Activated CD4-positive, alpha-beta memory T cell treated with anti-CD3 and anti-CD28 coated beads for 36 hours (primary cell): ENCODE data around the gene CETP. TPM values are rescaled to one million over a fixed set of nuclear protein-coding genes. Genes with fewer than 3 reads are reported as not detected.
A peak's percentile ranks its signal among the peaks of the same experiment; 100 is the strongest.

Experiments
- CTCF ChIA-PET: fragments of 350-600 bp; sonication (Branson Sonifier 250); formaldehyde crosslinking; loops from one replicate; lab custom pipeline; 2021; ENCODE audit warnings: antibody characterized with exemption, inconsistent platforms; lab: Charles Lee
- POLR2A ChIA-PET: fragments of 350-600 bp; sonication (Branson Sonifier 250); formaldehyde crosslinking; loops from one replicate; lab custom pipeline; 2021; ENCODE audit warnings: antibody characterized with exemption; lab: Charles Lee
- DNase-seq: peaks from one replicate; pipeline ENCODE4 v3.0.0-alpha.2; 2020
- H3K27ac Mint-ChIP-seq: one replicate; pipeline ENCODE4 v1.8.0; 2021; ENCODE audit warnings: mixed read lengths
- H3K27me3 Mint-ChIP-seq: one replicate; pipeline ENCODE4 v1.8.0; 2021; ENCODE audit warnings: mixed read lengths
- H3K36me3 Mint-ChIP-seq: one replicate; pipeline ENCODE4 v1.8.0; 2021; ENCODE audit warnings: mixed read lengths
- H3K4me1 Mint-ChIP-seq: one replicate; pipeline ENCODE4 v1.8.0; 2021; ENCODE audit warnings: low read depth, mixed read lengths
- H3K4me3 Mint-ChIP-seq: one replicate; pipeline ENCODE4 v1.8.0; 2021; ENCODE audit warnings: mild to moderate bottlenecking, mixed read lengths
- H3K9me3 Mint-ChIP-seq: one replicate; pipeline ENCODE4 v1.8.0; 2021; ENCODE audit warnings: mixed read lengths
- intact Hi-C: fragments of 100-400 bp; cut with micrococcal nuclease; formaldehyde crosslinking; loops from one replicate; pipeline ENCODE4 v1.15.1; 2023
- total RNA-seq, 2 experiments: library from RNA; stranded (reverse); gene quantifications; one replicate each; pipeline ENCODE4 v1.2.3, GENCODE V29; 2021

The CETP gene
- total RNA-seq, 2 experiments from 2014 or later = not detected

DNA sequence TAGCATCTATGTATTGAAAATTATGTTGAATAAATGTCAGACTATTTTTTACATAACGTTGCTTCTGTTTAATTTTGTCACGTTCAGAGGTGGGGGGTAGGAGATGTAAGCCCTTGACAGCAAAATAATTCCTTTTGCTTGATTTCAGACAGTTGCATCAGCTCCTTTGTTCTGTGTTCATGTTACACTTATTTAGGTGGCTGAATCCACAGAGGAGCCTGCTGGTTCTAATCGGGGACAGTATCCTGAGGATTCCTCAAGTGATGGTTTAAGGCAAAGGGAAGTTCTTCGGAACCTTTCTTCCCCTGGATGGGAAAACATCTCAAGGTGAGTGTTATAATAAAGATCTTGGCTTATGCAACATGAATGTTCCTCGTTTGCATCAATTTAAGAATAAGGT, 25.3 kb upstream of the CETP start:
- DNase-seq = no peak
- H3K9me3 Mint-ChIP-seq = no peaks in the 10 kb centered on the region
- H3K27me3 Mint-ChIP-seq = no peaks in the 10 kb centered on the region
- peak overlapping the region; percentile 98 for H3K27ac Mint-ChIP-seq
- ChIA-PET CTCF (interaction anchor here (1.1 to 1.9 kb wide), 3 partner anchors 8 to 353 kb away, joined by 3 to 4 read pairs (median 3); no protein-coding TSS in a partner anchor), POLR2A (interaction anchor here (1.4 to 1.5 kb wide), 3 partner anchors 9 to 106 kb away, joined by 3 to 8 read pairs (median 4); no protein-coding TSS in a partner anchor)
- intact Hi-C loops = loop anchor here (1.0 kb wide), 1 partner anchor 9 kb away; no protein-coding TSS in a partner anchor
- peaks cover 64% of the 10 kb centered on the region for H3K4me1 Mint-ChIP-seq
- peak overlapping the region; percentile 98 for H3K4me3 Mint-ChIP-seq
- peaks cover 90% of the 10 kb centered on the region for H3K36me3 Mint-ChIP-seq

DNA sequence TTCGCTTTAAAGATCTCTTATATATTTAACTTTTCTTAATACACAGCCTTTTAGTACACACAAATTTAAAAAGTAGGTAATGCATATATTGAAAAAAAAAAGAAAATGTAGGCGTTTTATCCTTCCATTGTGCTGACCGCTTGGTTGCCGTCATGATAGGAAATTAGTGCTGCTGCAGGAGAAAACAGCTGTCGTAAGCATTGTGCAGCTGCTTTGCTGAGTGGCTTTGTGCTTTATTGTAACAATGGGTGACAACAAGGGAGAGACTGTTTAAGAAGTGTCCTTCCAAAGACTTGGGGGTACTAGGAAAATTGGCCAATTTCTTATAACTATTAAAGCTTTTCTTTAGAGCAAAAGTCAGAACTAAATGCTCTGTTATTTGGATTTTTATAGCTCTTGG, 24.8 kb upstream of the CETP start:
- Mint-ChIP-seq H3K4me3 (no peak overlapping the region), H3K4me1 (peaks cover 67% of the 10 kb centered on the region), H3K27me3 (no peaks in the 10 kb centered on the region), H3K9me3 (no peaks in the 10 kb centered on the region), H3K27ac (peak overlapping the region; percentile 98), H3K36me3 (peaks cover 92% of the 10 kb centered on the region)
- intact Hi-C loops = loop anchor here (1.0 kb wide), 1 partner anchor 8 kb away; no protein-coding TSS in a partner anchor
- POLR2A ChIA-PET = interaction anchor here (0.6 to 1.7 kb wide), 6 partner anchors 9 to 105 kb away, joined by 3 to 8 read pairs (median 4); no protein-coding TSS in a partner anchor
- no peak for DNase-seq
- CTCF ChIA-PET = interaction anchor here (0.7 to 1.9 kb wide), 7 partner anchors 9 to 352 kb away, joined by 3 to 5 read pairs (median 3); no protein-coding TSS in a partner anchor

DNA sequence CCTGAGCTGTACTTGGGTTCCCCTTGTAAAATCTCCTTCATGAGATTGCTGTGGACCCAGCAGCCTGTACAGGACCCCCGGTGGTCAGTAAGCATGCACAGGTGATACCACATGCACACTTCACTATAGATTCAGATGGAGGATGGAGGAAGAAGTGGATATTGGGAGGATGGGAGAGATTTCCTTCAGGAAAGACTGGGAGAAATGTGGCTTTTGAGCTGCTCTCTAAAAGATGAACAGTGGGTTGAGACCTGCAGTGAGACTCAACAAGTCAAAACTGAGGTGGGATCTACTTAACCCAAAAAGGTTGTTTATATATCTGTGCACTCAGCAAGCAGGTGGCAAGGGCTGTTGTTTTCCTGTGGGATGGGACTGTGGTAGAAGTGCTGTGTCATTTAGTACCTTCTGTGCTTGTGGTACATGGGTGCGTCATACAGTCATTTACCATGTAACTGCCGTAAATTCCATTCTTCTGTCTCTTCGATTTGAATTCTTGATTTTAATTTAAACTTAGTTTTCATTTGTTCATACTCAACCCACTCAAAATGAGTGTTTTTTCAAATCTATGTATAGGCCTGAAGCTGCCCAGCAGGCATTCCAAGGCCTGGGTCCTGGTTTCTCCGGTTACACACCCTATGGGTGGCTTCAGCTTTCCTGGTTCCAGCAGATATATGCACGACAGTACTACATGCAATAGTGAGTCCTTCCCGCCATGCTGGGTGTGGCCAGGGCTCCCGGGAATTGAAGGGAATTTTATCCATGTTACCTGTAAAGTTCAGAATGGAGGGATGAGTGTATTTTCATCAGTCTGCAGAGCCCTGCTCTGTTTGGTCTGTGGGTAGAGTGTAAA, 22.9 kb upstream of the CETP start:
- Mint-ChIP-seq H3K9me3 (no peaks in the 10 kb centered on the region), H3K4me3 (peak overlapping the region; percentile 77), H3K4me1 (peaks cover 86% of the 10 kb centered on the region), H3K27ac (peak overlapping the region; percentile 94), H3K27me3 (no peaks in the 10 kb centered on the region), H3K36me3 (peaks cover 93% of the 10 kb centered on the region)
- ChIA-PET CTCF (no interaction called here), POLR2A (interaction anchor here (0.9 to 2.1 kb wide), 4 partner anchors 8 to 103 kb away, joined by 3 to 18 read pairs (median 6); partner anchors contain the start of gene NLRC5)
- DNase-seq = peak; percentile 83
- intact Hi-C loops = loop anchor here (2.0 kb wide), 2 partner anchors 52 to 330 kb away; partner anchors contain the start of gene MT2A

DNA sequence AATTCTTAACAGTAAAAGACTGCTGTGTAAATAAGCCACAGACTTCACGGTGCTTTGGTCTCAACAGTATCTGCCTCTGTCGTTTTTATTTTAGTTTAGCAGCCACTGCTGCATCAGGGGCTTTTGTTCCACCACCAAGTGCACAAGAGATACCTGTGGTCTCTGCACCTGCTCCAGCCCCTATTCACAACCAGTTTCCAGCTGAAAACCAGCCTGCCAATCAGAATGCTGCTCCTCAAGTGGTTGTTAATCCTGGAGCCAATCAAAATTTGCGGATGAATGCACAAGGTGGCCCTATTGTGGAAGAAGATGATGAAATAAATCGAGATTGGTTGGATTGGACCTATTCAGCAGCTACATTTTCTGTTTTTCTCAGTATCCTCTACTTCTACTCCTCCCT, 21.9 kb upstream of the CETP start:
- H3K27ac Mint-ChIP-seq = peak overlapping the region; percentile 94
- peaks cover 91% of the 10 kb centered on the region for H3K36me3 Mint-ChIP-seq
- no peaks in the 10 kb centered on the region for H3K9me3 Mint-ChIP-seq
- POLR2A ChIA-PET = interaction anchor here (1.1 to 2.1 kb wide), 2 partner anchors 9 to 49 kb away, joined by 4 to 18 read pairs; partner anchors contain the start of gene NLRC5
- CTCF ChIA-PET = no interaction called here
- DNase-seq = no peak
- peaks cover 88% of the 10 kb centered on the region for H3K4me1 Mint-ChIP-seq
- peak overlapping the region; percentile 77 for H3K4me3 Mint-ChIP-seq
- no peaks in the 10 kb centered on the region for H3K27me3 Mint-ChIP-seq
- intact Hi-C loops = loop anchor here (2.0 kb wide), 2 partner anchors 51 to 331 kb away; partner anchors contain the start of gene MT2A

DNA sequence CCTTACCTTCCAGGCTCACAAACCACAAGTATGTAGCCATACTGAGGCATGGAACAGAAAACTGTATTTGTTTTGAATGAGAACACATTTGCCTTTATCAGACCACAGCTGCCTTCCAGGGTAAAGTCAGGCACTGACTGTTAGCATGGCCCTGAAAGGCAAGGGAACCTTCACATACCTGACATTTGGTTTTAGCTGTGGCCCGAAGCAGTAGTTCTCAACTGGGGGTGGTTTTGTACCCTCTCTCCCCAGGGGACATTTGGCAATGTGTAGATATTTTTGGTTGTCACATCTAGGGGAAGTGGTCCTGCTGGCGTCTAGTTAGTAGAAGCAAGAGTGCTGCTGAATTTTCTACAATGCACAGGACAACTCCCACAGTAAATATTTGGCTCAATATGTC, 20.7 kb upstream of the CETP start:
- ChIA-PET POLR2A (interaction anchor here (1.9 kb wide), 1 partner anchor 9 kb away, joined by 19 read pairs; the partner anchor contains the start of gene HERPUD1), CTCF (interaction anchor here (1.3 to 2.2 kb wide), 2 partner anchors 10 to 23 kb away, joined by 5 to 10 read pairs; no protein-coding TSS in a partner anchor)
- H3K36me3 Mint-ChIP-seq = peaks cover 84% of the 10 kb centered on the region
- H3K27me3 Mint-ChIP-seq = no peaks in the 10 kb centered on the region
- DNase-seq = no peak
- no peaks in the 10 kb centered on the region for H3K9me3 Mint-ChIP-seq
- no peak overlapping the region for H3K4me3 Mint-ChIP-seq
- H3K4me1 Mint-ChIP-seq = peaks cover 85% of the 10 kb centered on the region
- intact Hi-C loops = no loop called here
- H3K27ac Mint-ChIP-seq = peak overlapping the region; percentile 58

DNA sequence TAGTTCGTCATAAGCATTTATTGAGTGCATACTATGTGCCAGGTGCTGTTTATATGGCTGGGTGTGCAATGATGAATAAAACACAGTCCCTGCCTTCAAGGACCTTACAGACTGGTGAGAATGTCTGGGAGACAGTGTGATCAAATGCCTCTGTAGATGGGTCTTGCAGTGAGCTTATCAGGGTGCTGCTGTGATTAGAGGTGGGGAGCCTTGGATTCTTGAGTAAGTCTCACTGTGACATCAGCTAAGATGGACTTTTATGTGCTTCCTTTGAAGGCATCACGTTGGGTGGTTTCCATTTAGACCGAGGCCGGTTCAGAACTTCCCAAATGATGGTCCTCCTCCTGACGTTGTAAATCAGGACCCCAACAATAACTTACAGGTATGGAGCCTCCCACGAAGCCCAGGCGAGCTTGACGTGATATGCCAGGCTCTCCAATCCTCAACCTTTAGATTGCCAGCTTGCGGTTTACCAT, 19.9 kb upstream of the CETP start:
- H3K36me3 Mint-ChIP-seq = peaks cover 80% of the 10 kb centered on the region
- intact Hi-C loops = no loop called here
- no peaks in the 10 kb centered on the region for H3K27me3 Mint-ChIP-seq
- H3K4me3 Mint-ChIP-seq = no peak overlapping the region
- peak overlapping the region; percentile 62 for H3K27ac Mint-ChIP-seq
- ChIA-PET CTCF (interaction anchor here (1.3 to 2.2 kb wide), 2 partner anchors 9 to 22 kb away, joined by 5 to 10 read pairs; no protein-coding TSS in a partner anchor), POLR2A (interaction anchor here (0.9 to 1.9 kb wide), 2 partner anchors 10 to 57 kb away, joined by 3 to 19 read pairs; partner anchors contain the start of gene HERPUD1)
- no peaks in the 10 kb centered on the region for H3K9me3 Mint-ChIP-seq
- DNase-seq = no peak
- peaks cover 82% of the 10 kb centered on the region for H3K4me1 Mint-ChIP-seq

DNA sequence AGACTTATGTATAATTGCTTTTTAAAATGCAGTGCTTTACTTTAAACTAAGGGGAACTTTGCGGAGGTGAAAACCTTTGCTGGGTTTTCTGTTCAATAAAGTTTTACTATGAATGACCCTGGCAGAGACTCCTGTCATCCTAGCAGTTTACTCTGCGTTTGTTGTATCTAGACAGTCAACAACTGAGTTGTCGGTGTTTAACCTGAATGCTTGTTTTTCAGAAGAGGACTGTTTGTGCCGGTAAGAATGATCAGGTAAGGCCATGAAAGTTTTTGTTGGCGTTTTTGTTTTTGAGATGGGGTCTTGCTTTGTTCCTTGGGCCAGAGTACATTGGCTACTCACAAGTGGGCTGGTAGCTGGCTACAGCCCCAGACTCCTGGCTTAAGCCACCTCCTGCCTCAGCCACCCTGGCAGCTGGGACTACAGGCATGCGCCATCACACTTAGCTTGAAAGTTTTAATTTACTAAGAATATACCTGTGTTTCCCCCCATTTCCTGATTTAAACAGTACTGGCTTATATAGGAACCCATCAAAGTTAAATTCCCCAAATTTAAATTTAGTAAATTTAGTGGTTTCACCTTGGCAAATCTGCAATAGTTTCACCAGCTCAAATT, 17.9 kb upstream of the CETP start:
- intact Hi-C loops = loop anchor here (1.0 to 2.0 kb wide), 4 partner anchors 13 to 97 kb away; no protein-coding TSS in a partner anchor
- H3K4me3 Mint-ChIP-seq = no peak overlapping the region
- H3K27me3 Mint-ChIP-seq = no peaks in the 10 kb centered on the region
- POLR2A ChIA-PET = interaction anchor here (1.4 to 3.5 kb wide), 3 partner anchors 11 to 45 kb away, joined by 7 to 49 read pairs (median 7); partner anchors contain the start of genes HERPUD1 and NLRC5
- DNase-seq = no peak
- CTCF ChIA-PET = interaction anchor here (0.7 to 2.7 kb wide), 4 partner anchors 8 to 80 kb away, joined by 3 to 19 read pairs (median 4); no protein-coding TSS in a partner anchor
- H3K36me3 Mint-ChIP-seq = peaks cover 65% of the 10 kb centered on the region
- peaks cover 65% of the 10 kb centered on the region for H3K4me1 Mint-ChIP-seq
- no peaks in the 10 kb centered on the region for H3K9me3 Mint-ChIP-seq
- peak overlapping the region; percentile 94 for H3K27ac Mint-ChIP-seq

DNA sequence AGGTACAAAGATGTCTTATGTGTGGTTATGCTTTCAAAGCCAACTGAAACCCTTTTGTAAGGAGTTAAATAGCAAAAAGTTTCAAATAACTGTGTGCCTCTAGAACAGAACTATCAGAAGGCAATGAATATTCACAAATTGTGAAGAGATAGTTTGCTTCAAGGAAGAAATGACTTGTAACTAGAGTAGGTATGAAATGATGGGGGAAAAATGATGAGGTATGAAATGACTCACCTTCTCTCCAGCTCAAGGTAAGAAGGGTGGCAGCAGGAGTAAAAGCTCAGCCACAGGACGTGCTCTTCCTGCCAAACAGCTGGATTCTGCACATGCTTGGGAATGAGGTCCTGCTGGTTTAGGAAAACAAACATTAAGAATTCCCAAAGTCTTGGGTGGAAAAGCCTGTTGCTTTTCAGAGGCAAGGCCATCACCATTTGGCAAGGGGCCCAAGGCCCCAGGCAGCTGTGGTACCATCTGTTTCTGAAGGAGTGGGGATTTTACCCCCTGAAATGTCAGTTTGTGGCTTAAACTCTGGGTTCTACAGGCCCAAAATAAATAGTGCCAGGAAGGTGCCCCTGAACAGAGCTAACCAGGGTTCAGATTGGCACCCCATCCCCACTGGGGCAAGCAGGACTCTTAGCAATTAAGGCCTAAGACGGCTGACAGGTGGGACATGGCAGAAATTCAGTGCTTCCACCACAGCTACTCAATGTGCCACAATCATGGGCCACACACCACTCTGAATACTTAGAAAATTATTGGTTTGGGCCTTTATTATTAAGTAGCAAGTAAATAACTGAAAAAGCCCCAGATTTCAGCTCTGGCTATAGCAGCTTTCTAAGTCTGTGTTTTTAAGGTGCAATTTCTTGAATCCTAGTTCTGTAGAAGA, 16.6 kb upstream of the CETP start:
- intact Hi-C loops = loop anchor here (1.0 to 2.0 kb wide), 5 partner anchors 9 to 96 kb away; no protein-coding TSS in a partner anchor
- Mint-ChIP-seq H3K4me1 (peaks cover 55% of the 10 kb centered on the region), H3K4me3 (no peak overlapping the region), H3K27me3 (no peaks in the 10 kb centered on the region), H3K36me3 (peaks cover 52% of the 10 kb centered on the region), H3K27ac (peak overlapping the region; percentile 94), H3K9me3 (no peaks in the 10 kb centered on the region)
- peak; percentile 60 for DNase-seq
- ChIA-PET CTCF (interaction anchor here (1.0 to 2.7 kb wide), 6 partner anchors 12 to 82 kb away, joined by 3 to 19 read pairs (median 6); no protein-coding TSS in a partner anchor), POLR2A (interaction anchor here (1.2 to 3.5 kb wide), 5 partner anchors 9 to 97 kb away, joined by 3 to 49 read pairs (median 7); partner anchors contain the start of genes HERPUD1 and NLRC5)

DNA sequence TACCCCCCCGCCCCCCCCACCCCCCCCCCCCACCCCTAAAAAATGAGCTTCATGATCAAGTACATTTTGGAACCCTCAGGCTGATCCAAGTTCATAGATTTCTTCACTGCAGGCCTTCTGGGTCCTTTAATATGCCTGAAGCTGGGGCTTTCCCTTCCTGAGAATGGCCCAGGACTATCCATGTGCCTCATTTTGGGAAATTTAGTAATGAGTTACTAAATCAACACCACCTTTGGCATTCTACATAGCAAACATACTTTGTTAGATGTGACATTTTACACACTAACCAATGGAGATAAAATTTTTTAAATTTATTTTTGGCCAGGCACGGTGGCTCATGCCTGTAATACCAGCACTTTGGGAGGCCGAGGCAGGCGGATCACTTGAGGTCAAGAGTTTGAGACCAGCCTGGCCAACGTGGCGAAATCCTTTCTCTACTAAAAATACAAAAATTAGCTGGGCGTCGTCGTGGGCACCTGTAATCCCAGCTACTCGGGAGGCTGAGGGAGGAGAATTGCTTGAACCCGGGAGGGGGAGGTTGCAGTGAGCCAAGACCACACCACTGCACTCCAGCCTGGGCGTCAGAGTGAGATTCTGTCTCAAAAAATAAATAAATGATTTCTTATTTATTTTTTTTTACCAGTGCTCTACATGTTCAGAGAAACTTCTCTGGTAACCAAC, 15.8 kb upstream of the CETP start:
- Mint-ChIP-seq H3K9me3 (no peaks in the 10 kb centered on the region), H3K27me3 (no peaks in the 10 kb centered on the region), H3K36me3 (peaks cover 45% of the 10 kb centered on the region), H3K4me1 (peaks cover 55% of the 10 kb centered on the region), H3K27ac (no peak overlapping the region), H3K4me3 (no peak overlapping the region)
- intact Hi-C loops = loop anchor here (1.0 to 2.0 kb wide), 4 partner anchors 10 to 95 kb away; no protein-coding TSS in a partner anchor
- no peak for DNase-seq
- ChIA-PET POLR2A (interaction anchor here (1.4 to 3.5 kb wide), 3 partner anchors 10 to 96 kb away, joined by 7 to 49 read pairs (median 8); partner anchors contain the start of gene HERPUD1), CTCF (interaction anchor here (0.6 to 2.7 kb wide), 6 partner anchors 17 to 490 kb away, joined by 3 to 19 read pairs (median 6); no protein-coding TSS in a partner anchor)
